Neural crest cell (in vitro differentiated cells): Measurements from ENCODE around the gene DNAH11. TPM values are rescaled to one million over a fixed set of nuclear protein-coding genes. Genes with fewer than 3 reads are reported as not detected.
A peak's percentile ranks its signal among the peaks of the same experiment; 100 is the strongest.

Experiments
- DNase-seq: peaks from one replicate; pipeline ENCODE4 v3.0.0; 2021; ENCODE audit warnings: low read depth, mixed read lengths, low spot score
- H3K27ac Mint-ChIP-seq: one replicate; pipeline ENCODE4 v1.8.0; 2021; ENCODE audit warnings: mild to moderate bottlenecking, mixed read lengths; ENCODE audit not compliant: unreplicated experiment
- H3K27me3 Mint-ChIP-seq: 2 replicates; pipeline ENCODE4 v1.8.0; 2021; ENCODE audit warnings: low read depth, mild to moderate bottlenecking, mixed read lengths
- H3K36me3 Mint-ChIP-seq: 2 replicates; pipeline ENCODE4 v1.8.0; 2021; ENCODE audit warnings: low read depth, mild to moderate bottlenecking, mixed read lengths
- H3K4me1 Mint-ChIP-seq: 2 replicates; pipeline ENCODE4 v1.8.0; 2021; ENCODE audit warnings: mixed read lengths
- H3K4me3 Mint-ChIP-seq: one replicate; pipeline ENCODE4 v1.8.0; 2021; ENCODE audit warnings: mild to moderate bottlenecking, mixed read lengths
- H3K9me3 Mint-ChIP-seq: 2 replicates; pipeline ENCODE4 v1.8.0; 2021; ENCODE audit warnings: mixed read lengths
- total RNA-seq: library from RNA; stranded (reverse); gene quantifications from 2 replicates; pipeline ENCODE4 v1.2.1, GENCODE V29; 2021
- TF ChIP-seq, protein P1 (sequence below): fragments of 200-600 bp; sonication (generic); conservative IDR thresholded peaks from 2 replicates; pipeline ENCODE4 v1.5.0; 2021; ENCODE audit warnings: antibody characterized with exemption, mild to moderate bottlenecking

DNAH11 gene
- total RNA-seq, 1 donor from 2014 or later: 0.63 TPM

DNA sequence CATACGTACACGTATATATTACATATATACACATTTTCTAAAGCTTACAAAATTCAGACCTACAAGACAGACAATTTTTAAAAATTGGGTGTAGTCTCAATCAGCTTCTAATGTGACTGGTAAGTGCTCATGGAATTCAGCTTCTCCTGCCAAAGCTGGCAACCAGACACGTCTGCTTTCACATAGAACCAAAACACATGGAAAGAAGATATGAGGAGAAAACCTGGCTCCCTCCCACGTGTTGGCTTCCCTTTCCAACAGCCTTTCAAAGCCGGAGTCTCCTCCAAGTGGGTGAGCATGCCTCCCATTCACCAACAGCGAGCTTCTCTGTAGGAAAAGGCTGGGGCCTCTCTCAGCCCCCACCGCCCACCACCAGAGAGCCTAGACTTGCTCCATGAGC lies 369.5 kb downstream of the DNAH11 start:
- Mint-ChIP-seq H3K27me3 (no peaks in the 10 kb centered on the region), H3K36me3 (peaks cover 46% of the 10 kb centered on the region), H3K27ac (no peak overlapping the region), H3K4me1 (peaks cover 10% of the 10 kb centered on the region), H3K9me3 (no peaks in the 10 kb centered on the region), H3K4me3 (no peak overlapping the region)
- TF ChIP-seq, protein P1, sequence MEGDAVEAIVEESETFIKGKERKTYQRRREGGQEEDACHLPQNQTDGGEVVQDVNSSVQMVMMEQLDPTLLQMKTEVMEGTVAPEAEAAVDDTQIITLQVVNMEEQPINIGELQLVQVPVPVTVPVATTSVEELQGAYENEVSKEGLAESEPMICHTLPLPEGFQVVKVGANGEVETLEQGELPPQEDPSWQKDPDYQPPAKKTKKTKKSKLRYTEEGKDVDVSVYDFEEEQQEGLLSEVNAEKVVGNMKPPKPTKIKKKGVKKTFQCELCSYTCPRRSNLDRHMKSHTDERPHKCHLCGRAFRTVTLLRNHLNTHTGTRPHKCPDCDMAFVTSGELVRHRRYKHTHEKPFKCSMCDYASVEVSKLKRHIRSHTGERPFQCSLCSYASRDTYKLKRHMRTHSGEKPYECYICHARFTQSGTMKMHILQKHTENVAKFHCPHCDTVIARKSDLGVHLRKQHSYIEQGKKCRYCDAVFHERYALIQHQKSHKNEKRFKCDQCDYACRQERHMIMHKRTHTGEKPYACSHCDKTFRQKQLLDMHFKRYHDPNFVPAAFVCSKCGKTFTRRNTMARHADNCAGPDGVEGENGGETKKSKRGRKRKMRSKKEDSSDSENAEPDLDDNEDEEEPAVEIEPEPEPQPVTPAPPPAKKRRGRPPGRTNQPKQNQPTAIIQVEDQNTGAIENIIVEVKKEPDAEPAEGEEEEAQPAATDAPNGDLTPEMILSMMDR: no peak
- no peak for DNase-seq

DNA sequence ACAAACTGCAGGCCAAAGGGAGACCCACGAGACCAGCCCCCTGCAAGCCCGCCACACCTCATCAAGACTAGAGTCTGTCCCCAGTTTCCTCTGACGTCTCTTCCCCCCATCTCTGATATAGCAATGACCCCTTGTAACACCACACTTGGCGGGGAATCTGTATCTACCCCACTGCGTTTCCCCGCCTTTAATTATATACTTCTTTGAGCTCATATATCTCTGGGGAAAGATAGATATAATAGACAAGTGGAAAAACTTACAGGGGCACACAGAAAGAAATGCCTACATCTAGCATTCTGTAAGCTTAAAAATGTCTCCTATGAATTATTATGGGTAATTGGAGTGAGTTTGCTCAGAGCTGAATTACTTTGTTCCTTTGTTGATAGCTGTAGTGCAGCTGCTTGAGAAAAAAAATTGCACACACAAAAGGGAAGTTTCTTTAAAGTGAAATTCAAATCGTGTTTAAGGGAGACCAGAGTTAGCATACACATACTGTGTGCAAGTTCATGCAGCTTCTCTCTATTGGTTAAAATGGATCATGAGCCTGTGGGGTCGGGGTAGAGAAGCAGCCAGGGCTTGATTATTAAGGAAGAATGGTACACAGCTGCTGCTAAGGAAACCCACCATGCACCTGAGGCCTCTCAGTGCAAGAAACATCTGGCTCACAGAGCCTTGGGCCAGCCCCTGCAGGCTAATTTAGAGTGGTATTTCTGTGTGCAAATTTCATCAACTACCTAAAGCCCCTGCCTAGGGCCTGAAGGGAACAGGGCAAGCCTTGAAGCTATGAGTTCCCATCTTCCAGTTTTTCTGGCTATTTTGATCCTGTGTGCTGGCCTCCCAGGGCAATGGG lies 370.3 kb downstream of the DNAH11 start:
- H3K36me3 Mint-ChIP-seq: peaks cover 41% of the 10 kb centered on the region

DNA sequence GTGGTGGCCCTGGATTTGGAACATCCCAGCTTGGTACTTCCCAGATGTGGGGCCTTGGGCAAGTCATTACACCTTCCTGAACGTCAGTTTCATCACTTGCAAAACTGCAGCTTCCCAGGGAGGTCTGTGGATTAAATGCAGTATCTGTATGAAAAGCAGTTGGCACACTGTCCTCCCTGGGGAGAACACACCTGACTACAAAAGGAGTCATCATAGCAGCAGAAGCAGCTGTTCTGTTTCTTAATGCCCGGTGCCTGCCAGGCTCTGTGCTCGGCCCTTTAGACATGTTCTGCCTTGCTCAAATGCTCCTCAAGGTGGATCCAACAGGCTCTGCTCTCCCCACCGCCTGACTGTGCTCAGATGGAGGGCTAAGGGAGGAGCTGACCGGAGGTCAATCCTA lies 371.8 kb downstream of the DNAH11 start:
- H3K9me3 Mint-ChIP-seq: no peaks in the 10 kb centered on the region
- no peaks in the 10 kb centered on the region for H3K27me3 Mint-ChIP-seq
- H3K4me3 Mint-ChIP-seq: no peak overlapping the region
- TF ChIP-seq, protein P1: no peak
- peaks cover 10% of the 10 kb centered on the region for H3K4me1 Mint-ChIP-seq
- DNase-seq: no peak
- peaks cover 27% of the 10 kb centered on the region for H3K36me3 Mint-ChIP-seq
- no peak overlapping the region for H3K27ac Mint-ChIP-seq

More for the DNA sequence above, 370.3 kb downstream of the DNAH11 start:
- TF ChIP-seq, protein P1: no peak
- Mint-ChIP-seq H3K4me1 (peaks cover 10% of the 10 kb centered on the region), H3K27ac (no peak overlapping the region), H3K27me3 (no peaks in the 10 kb centered on the region), H3K4me3 (no peak overlapping the region), H3K9me3 (no peaks in the 10 kb centered on the region)
- DNase-seq: no peak

DNA sequence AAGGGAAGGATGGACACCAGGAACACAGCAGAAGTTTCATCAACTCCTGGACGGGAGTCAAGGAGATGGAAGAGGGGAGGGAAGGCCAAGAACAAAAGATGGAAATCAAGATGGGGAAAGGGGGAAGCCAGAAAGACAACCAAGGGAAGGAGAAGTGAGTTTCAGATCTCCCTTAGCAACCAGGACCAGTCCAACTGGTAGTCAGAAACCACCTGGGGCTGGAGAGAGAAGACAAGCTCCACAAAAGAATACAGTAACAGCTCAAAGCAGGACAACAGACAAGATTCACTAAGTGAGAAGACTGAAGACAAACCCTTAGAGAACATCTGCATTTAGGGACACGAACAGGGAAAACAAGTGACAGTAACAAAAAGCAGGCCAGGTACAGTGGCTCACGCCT lies 372.3 kb downstream of the DNAH11 start:
- DNase-seq: no peak
- peaks cover 10% of the 10 kb centered on the region for H3K4me1 Mint-ChIP-seq

DNA sequence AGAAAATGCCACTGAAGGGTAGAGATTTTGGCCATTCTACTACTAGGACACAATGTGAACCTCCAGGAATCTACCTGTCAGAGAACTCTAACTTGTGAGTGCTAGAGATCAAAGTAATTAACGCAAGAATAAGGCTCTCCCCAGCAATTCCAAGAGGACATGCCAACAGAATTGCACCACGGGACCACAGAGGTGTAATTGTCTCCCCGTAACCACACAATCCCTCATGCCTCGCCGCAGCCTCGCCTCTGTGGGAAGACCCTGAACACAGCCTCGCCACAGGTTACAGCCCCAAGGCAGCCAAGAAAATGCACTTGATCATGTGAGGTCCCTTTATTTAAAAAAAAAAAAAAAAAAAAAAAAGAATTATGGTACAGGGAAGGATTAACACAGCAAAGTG lies 373.3 kb downstream of the DNAH11 start:
- Mint-ChIP-seq H3K27ac (no peak overlapping the region), H3K4me3 (no peak overlapping the region), H3K9me3 (no peaks in the 10 kb centered on the region), H3K27me3 (no peaks in the 10 kb centered on the region), H3K4me1 (peaks cover 18% of the 10 kb centered on the region), H3K36me3 (peaks cover 23% of the 10 kb centered on the region)
- no peak for DNase-seq
- TF ChIP-seq, protein P1: no peak

More for the DNA sequence above, 372.3 kb downstream of the DNAH11 start:
- TF ChIP-seq, protein P1: no peak
- no peaks in the 10 kb centered on the region for H3K9me3 Mint-ChIP-seq
- no peak overlapping the region for H3K4me3 Mint-ChIP-seq
- H3K27me3 Mint-ChIP-seq: no peaks in the 10 kb centered on the region
- H3K36me3 Mint-ChIP-seq: peaks cover 23% of the 10 kb centered on the region
- H3K27ac Mint-ChIP-seq: peak overlapping the region; percentile 69
